Stimulated activated naive CD8-positive, alpha-beta T cell treated with anti-CD3 and anti-CD28 coated beads, Interleukin-15, Interleukin-2, amounts not matched to agents 100 ng/mL and 50 ng/mL, for 24 hours (primary cell): ENCODE measurements around the gene CNTNAP2.
"Not testable (repeated sequence)": the region's sequence is repeated elsewhere in the genome, so short reads cannot be mapped to it uniquely, and the experiment has no call there.

Experiments used
- H3K27ac Mint-ChIP-seq: one replicate; pipeline ENCODE4 v1.8.0; 2021; ENCODE audit warnings: mild to moderate bottlenecking, mixed read lengths
- H3K27me3 Mint-ChIP-seq: one replicate; pipeline ENCODE4 v1.8.0; 2021; ENCODE audit warnings: mixed read lengths
- H3K36me3 Mint-ChIP-seq: one replicate; pipeline ENCODE4 v1.8.0; 2021; ENCODE audit warnings: low read depth, mixed read lengths
- H3K4me1 Mint-ChIP-seq: one replicate; pipeline ENCODE4 v1.8.0; 2021; ENCODE audit warnings: low read depth, mixed read lengths
- H3K4me3 Mint-ChIP-seq: one replicate; pipeline ENCODE4 v1.8.0; 2021; ENCODE audit warnings: mild to moderate bottlenecking, mixed read lengths
- H3K9me3 Mint-ChIP-seq: one replicate; pipeline ENCODE4 v1.8.0; 2021; ENCODE audit warnings: mixed read lengths

CNTNAP2 gene

DNA sequence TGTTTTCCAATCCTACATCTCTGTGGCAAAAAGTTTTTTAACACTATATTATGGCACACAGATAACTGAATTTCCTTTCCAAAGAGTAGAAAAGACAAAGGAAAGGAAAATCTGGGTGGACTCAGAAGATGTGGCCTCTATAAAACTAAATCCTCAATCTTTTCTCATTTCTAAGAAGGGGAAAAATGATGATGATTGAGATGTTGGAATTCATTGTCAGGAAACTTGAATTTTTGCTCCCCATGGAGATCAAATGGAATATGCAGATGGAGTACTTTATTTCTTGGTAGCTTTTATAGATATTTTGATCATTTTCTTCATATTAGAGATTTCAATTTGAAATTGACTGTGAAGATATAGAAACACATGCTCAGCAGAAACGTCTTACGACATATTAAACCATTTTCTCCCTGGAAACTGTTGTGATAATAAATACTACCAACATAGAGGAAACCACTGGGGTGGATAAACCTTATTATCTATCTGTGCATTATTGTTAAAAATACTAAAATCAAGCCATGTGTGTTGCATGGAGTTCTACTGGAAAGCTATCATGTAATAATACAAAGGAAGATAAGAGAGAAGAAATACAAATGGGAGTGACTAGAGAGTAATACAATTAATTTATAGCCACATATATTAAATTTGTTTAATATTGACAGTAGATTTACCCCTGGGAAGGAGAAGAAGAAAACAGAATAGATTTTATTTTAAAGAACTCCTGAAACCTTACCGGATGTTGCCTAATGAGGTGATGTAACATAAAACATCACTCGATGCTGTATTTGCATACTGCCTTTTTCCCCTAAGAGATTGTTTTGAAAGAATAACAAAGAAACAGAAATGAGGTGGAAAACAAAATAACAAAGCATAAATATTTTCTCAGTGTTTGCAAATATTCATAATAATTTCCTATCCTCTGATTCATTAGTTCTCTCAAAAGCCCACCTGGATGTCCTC lies 1542.7 kb downstream of the CNTNAP2 start:
- Mint-ChIP-seq H3K4me3 (no peak overlapping the region), H3K4me1 (no peaks in the 10 kb centered on the region), H3K9me3 (peaks cover 4% of the 10 kb centered on the region), H3K27me3 (no peaks in the 10 kb centered on the region), H3K36me3 (no peaks in the 10 kb centered on the region), H3K27ac (no peak overlapping the region)

DNA sequence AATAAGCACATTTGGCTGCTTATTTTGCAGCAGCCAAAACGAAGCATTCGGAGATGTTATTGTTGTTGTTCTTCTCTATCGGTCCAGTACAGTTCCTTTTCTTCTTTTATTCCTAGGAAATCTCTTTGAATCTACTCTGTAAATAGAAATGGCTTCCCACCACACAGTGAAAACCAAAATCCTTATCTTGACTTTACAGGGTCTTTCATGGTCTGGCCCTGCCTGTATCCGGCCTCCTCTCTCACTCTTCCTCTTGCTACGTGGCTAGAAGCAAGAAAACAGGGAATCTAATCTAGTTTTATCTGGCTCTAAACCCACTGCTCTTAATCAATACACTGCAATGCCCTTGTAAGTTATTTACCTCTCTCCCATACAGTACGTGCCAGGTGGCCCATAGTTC lies 1547.9 kb downstream of the CNTNAP2 start:
- peaks cover 4% of the 10 kb centered on the region for H3K9me3 Mint-ChIP-seq
- H3K4me3 Mint-ChIP-seq = no peak overlapping the region
- H3K4me1 Mint-ChIP-seq = no peaks in the 10 kb centered on the region

GRCh38 chr7:147670759-147671158 lies 1554.2 kb downstream of the CNTNAP2 start:
- no peaks in the 10 kb centered on the region for H3K27me3 Mint-ChIP-seq
- H3K36me3 Mint-ChIP-seq = no peaks in the 10 kb centered on the region
- no peaks in the 10 kb centered on the region for H3K4me1 Mint-ChIP-seq
- H3K4me3 Mint-ChIP-seq = no peak overlapping the region
- H3K9me3 Mint-ChIP-seq = no peaks in the 10 kb centered on the region
- no peak overlapping the region for H3K27ac Mint-ChIP-seq

More for the DNA sequence above, 1547.9 kb downstream of the CNTNAP2 start:
- H3K27ac Mint-ChIP-seq = no peak overlapping the region
- no peaks in the 10 kb centered on the region for H3K36me3 Mint-ChIP-seq
- no peaks in the 10 kb centered on the region for H3K27me3 Mint-ChIP-seq

- H3K27me3 Mint-ChIP-seq = no peaks in the 10 kb centered on the region
- H3K9me3 Mint-ChIP-seq = no peaks in the 10 kb centered on the region
- H3K4me3 Mint-ChIP-seq = no peak overlapping the region
- H3K36me3 Mint-ChIP-seq = no peaks in the 10 kb centered on the region
- H3K27ac Mint-ChIP-seq = no peak overlapping the region
- H3K4me1 Mint-ChIP-seq = no peaks in the 10 kb centered on the region
Observed at GRCh38 chr7:147674705-147675104, 1558.1 kb downstream of the CNTNAP2 start.

DNA sequence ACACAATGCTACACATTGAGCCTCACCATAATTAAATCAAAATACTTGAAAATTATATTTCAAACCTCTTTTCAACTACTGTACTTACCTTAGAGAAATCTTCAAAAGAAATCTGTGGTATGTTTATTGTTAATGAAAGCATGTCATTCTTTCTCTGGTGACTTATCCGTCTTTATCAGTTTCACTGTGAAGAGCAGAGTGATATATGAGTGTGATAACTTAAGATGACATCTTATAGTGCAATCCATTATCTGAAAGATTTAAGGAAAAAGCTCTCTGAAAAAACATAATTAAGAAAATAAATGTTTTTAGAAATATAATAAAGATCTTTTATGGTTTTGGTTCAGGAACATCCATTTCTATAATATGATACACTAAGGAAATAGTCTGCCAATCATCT lies 1562.3 kb downstream of the CNTNAP2 start:
- Mint-ChIP-seq H3K27ac (no peak overlapping the region), H3K36me3 (no peaks in the 10 kb centered on the region), H3K9me3 (no peaks in the 10 kb centered on the region), H3K4me1 (no peaks in the 10 kb centered on the region), H3K4me3 (no peak overlapping the region), H3K27me3 (no peaks in the 10 kb centered on the region)

GRCh38 chr7:147681530-147681929 lies 1564.9 kb downstream of the CNTNAP2 start:
- Mint-ChIP-seq H3K36me3 (no peaks in the 10 kb centered on the region), H3K27me3 (no peaks in the 10 kb centered on the region), H3K9me3 (no peaks in the 10 kb centered on the region), H3K4me1 (no peaks in the 10 kb centered on the region), H3K27ac (no peak overlapping the region), H3K4me3 (no peak overlapping the region)

GRCh38 chr7:147700702-147701101 lies 1584.1 kb downstream of the CNTNAP2 start:
- H3K9me3 Mint-ChIP-seq = peaks cover 16% of the 10 kb centered on the region
- H3K27ac Mint-ChIP-seq = no peak overlapping the region
- no peaks in the 10 kb centered on the region for H3K27me3 Mint-ChIP-seq
- no peaks in the 10 kb centered on the region for H3K4me1 Mint-ChIP-seq
- H3K4me3 Mint-ChIP-seq = no peak overlapping the region
- H3K36me3 Mint-ChIP-seq = no peaks in the 10 kb centered on the region

DNA sequence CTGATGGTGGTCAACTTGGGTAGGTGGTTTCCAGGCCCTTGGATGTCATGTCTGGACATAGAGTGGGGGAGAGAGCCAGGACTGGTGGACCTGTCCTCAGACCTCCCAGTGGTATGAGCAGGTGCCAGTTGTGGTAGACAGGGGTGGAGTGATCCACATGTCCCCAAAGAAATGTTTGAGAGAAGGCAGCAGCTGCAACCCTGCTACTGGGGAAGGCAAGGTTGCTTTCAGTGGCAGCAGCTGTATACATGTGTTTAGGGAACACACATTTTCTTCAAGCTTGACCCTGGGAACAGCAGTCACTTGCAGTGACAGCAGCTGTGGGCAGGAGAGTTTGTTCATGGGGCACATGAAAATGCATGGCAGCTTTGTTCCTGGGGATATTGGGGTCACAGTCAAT lies 1591.3 kb downstream of the CNTNAP2 start:
- H3K4me1 Mint-ChIP-seq = no peaks in the 10 kb centered on the region
- no peak overlapping the region for H3K27ac Mint-ChIP-seq
- H3K9me3 Mint-ChIP-seq = peaks cover 20% of the 10 kb centered on the region
- H3K4me3 Mint-ChIP-seq = no peak overlapping the region
- H3K36me3 Mint-ChIP-seq = no peaks in the 10 kb centered on the region
- H3K27me3 Mint-ChIP-seq = no peaks in the 10 kb centered on the region

DNA sequence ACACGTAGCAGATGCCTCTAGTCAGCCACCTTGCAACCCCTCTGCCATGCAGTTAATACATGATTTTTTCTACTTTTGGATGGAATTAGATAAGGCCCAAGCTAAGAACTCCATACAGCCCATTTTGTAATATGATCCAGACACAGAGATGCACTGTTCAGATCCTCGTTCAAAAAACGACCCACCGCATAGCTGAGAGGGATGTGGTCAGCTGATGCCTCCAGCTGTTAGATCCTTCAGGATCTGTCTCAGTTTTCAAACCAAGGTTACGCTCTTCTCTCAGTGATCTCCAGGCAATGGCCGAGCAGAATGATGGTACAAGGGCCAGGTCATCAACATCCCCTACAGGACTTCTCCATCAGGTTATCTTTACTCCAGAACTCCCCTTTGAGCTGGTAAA lies 1592.3 kb downstream of the CNTNAP2 start:
- peaks cover 20% of the 10 kb centered on the region for H3K9me3 Mint-ChIP-seq
- H3K4me1 Mint-ChIP-seq = no peaks in the 10 kb centered on the region
- H3K4me3 Mint-ChIP-seq = no peak overlapping the region
- no peaks in the 10 kb centered on the region for H3K36me3 Mint-ChIP-seq
- H3K27me3 Mint-ChIP-seq = no peaks in the 10 kb centered on the region
- no peak overlapping the region for H3K27ac Mint-ChIP-seq

- Mint-ChIP-seq H3K4me1 (no peaks in the 10 kb centered on the region), H3K4me3 (no peak overlapping the region), H3K27ac (no peak overlapping the region), H3K36me3 (no peaks in the 10 kb centered on the region), H3K9me3 (peaks cover 18% of the 10 kb centered on the region), H3K27me3 (no peaks in the 10 kb centered on the region)
Observed at GRCh38 chr7:147711447-147711846, 1594.8 kb downstream of the CNTNAP2 start.

DNA sequence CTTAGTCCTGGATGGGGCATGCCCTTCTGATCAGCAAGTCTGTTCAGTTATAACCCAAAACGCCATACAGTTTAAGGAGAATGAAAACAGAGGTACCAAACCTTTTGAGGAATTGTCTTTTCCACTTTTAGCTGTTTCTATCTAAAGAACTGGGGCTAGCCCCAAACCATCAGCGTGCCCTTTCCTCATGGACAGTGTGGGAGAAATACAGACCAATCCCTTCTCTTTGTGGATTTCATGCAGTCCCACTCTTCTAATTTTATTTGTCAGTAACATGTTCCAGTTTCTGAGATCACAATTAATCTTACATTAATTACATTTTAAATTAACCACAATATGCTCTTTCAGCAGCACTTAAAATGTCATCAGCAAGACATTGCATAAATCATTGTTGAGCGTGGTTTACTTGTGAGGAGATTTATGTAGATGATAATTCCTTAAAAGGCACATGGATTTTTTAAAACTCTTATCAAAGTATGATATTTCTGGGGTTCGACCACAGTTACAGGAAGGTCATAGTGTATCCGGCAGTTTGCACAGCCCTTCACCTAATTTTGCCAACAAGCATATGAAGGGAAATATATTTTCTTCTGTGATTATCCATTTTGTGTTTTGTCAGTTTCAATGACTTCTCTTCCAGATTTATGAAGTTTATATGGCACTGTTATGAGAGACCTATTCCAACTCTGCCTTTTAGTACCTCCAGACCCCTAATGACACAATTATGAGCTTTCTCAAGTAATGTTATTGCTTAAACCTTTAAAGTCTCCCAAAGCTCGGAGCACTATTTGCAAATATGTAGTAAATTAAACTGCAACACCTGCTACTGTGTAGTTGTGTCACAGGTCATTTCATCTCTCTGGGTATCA lies 1605.6 kb downstream of the CNTNAP2 start:
- Mint-ChIP-seq H3K27me3 (no peaks in the 10 kb centered on the region), H3K36me3 (no peaks in the 10 kb centered on the region), H3K4me3 (no peak overlapping the region), H3K4me1 (no peaks in the 10 kb centered on the region), H3K27ac (no peak overlapping the region), H3K9me3 (peaks cover 5% of the 10 kb centered on the region)

DNA sequence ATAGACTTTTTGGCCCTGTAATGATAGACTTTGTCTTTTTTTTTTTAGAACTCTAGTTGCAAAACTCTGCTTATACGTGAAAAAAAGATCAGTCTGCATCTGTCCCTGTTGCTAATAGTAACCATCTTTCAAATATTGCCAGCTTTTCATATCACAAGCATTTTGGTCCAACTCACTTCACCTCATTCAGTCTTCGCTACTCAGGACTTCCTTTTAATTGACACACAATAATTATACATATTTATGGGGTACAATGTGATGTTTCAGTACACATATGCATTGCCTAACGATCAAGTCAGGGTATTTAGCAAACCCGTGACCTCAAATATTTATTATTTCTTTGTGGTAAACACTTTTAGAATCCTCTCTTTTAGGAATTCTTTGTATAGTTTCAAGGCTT lies 1606.9 kb downstream of the CNTNAP2 start:
- Mint-ChIP-seq H3K4me1 (no peaks in the 10 kb centered on the region), H3K9me3 (peaks cover 5% of the 10 kb centered on the region), H3K27me3 (no peaks in the 10 kb centered on the region), H3K27ac (no peak overlapping the region), H3K36me3 (no peaks in the 10 kb centered on the region), H3K4me3 (no peak overlapping the region)

DNA sequence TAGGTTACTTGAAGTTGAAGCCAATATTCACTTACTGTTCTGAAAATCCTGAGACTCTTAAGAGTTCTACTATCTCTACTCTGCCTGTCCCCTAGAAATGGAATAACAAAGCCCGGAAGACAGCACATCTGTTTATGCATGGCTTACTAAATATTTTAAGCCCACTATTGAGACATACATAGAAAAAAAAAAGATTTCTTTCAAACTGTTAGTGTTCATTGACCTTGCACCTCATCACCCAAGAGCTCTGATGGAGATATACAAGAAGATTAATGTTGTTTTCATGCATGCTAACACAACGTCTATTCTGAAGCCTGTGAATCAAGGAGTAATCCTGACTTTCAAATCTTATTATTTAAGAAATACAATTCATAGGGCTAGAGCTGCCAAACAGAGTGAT lies 1614.7 kb downstream of the CNTNAP2 start:
- Mint-ChIP-seq H3K4me1 (no peaks in the 10 kb centered on the region), H3K36me3 (no peaks in the 10 kb centered on the region), H3K9me3 (peaks cover 11% of the 10 kb centered on the region), H3K27ac (no peak overlapping the region), H3K27me3 (no peaks in the 10 kb centered on the region), H3K4me3 (no peak overlapping the region)

GRCh38 chr7:147737559-147738214 lies 1621.1 kb downstream of the CNTNAP2 start:
- H3K4me3 Mint-ChIP-seq, H3K4me1 Mint-ChIP-seq, H3K36me3 Mint-ChIP-seq, H3K27me3 Mint-ChIP-seq, H3K9me3 Mint-ChIP-seq, H3K27ac Mint-ChIP-seq: not testable (repeated sequence)

DNA sequence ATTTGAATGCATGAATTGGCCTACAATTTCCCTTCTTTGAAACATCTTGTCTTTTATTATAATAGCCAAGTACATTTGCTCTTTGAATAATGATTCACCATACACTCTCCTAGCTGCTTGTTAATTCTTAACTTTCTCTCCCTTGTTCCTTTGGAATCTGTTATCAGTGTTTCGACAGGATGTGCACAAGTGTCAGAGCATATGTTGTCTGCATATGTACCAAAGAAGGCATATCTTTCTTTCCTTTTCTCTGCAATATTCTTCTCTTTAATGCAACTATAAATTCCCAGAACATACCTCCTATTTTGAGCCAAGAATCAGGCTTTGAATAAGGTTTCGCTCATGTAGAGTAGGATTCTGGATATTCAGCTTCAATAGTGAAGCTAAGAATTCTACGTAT lies 1625.7 kb downstream of the CNTNAP2 start:
- H3K36me3 Mint-ChIP-seq = no peaks in the 10 kb centered on the region
- no peaks in the 10 kb centered on the region for H3K4me1 Mint-ChIP-seq
- H3K27ac Mint-ChIP-seq = no peak overlapping the region
- peaks cover 3% of the 10 kb centered on the region for H3K9me3 Mint-ChIP-seq
- H3K4me3 Mint-ChIP-seq = no peak overlapping the region
- no peaks in the 10 kb centered on the region for H3K27me3 Mint-ChIP-seq
